Activated CD4-positive, CD25-positive, alpha-beta regulatory T cell treated with anti-CD3 and anti-CD28 coated beads, Interleukin-2, amount 50 U/mL, for 16 hours (primary cell): ENCODE results near the gene AGPAT4.

Experiments
- DNase-seq: peaks from one replicate; pipeline ENCODE4 v3.0.0-alpha.2; 2020; ENCODE audit warnings: low read depth, low spot score

AGPAT4 gene

GRCh38 chr6:161111261-161111660 lies 162.6 kb downstream of the AGPAT4 start:
- no peak for DNase-seq

DNA sequence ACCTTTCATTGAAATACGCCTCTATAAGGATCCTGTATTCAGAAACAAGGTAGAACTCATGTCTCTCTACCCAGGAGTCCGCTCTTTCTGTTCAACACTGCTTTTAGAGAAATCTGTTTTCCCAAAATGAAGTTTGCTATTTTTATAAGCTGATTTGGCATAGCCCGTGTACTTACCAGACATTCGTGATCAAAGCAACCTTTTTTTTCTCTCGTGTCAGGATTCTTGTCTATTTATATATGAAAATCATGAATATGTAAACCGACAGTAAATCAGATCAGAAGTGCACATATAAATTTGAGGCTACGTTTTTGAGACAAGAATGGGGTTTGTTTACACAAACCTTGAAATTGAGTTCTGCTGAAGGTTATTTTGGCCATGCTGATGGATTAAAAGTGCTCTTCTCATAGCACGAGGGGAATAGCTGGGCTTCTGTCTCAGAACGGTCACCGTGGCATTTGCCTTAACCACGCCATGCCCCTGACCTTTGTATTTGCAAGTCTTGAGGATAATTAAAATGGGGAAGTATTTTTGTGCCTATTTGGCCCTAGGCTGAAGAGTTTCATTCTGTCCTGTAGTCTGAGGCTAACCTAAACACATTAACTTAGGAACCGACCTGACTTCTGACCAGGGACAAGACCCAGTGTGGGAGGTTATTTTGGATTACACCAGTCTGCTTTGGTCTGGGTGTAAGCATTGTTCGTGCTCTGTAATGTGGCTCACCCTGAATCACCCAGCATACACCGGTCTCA lies 163.7 kb downstream of the AGPAT4 start:
- no peak for DNase-seq

DNA sequence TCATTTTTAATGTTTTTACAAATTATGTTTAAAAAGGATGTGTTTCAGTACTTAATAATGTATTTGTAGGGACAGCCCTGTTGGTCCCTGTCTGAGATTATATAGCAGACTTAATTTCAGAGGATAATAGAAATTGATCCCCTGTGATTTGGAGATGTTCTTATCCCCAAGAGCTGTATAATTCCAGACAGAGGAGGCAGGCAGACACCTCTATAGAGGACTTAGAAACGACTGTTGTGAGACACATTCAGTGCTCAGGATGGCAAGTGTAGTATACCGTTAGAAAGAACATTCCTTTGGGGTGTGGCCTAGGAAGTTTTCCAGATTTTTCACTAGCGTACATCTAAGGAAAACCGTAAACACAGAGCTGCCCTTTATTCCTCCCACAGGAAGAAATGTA lies 164.5 kb downstream of the AGPAT4 start:
- no peak for DNase-seq

DNA sequence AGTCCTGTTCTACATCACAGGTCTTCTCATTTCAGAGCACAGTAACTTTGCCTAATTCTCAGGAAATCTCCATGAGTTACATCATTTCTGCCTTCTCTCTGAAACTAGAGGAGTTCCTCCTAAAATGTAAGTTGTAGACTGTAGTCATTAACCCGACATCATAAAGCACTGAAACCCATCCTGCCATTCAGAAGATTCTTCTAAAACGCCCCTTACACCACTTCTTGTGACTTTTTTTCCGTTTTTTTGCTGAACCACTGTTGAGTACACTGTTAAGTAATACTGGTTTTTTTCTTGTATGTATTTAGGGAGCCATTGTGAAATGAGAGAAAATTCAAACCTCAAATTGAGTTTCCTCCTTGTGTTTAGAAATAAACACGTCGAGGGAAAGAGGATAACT lies 164.9 kb downstream of the AGPAT4 start:
- no peak for DNase-seq

GRCh38 chr6:161107779-161108730 lies 165.8 kb downstream of the AGPAT4 start:
- no peak for DNase-seq

- no peak for DNase-seq
Measured at GRCh38 chr6:161105408-161105807, 168.5 kb downstream of the AGPAT4 start.

- no peak for DNase-seq
Measured at GRCh38 chr6:161104966-161105365, 168.9 kb downstream of the AGPAT4 start.

GRCh38 chr6:161103475-161103874 lies 170.4 kb downstream of the AGPAT4 start:
- DNase-seq: no peak

- no peak for DNase-seq
Measured at GRCh38 chr6:161101517-161101916, 172.3 kb downstream of the AGPAT4 start.

DNA sequence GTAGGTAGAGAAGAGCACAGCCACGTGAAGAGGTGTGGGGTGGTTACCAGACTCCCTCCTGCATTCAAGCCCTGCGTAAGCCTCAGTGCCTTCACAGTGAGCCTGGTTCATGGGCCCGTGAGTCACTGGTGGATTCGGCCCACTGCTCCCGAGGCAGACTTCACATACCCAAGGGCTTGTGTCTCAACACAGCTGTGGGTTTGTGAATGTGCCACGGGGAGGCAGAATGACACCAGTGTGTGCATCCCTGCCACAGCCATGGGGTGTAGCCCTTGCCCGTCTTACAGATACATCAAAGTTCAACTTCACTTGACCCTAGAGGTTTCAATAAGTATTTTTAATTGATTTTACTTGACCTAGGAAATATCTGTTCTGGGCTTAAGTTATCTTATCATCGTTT lies 173.8 kb downstream of the AGPAT4 start:
- no peak for DNase-seq

DNA sequence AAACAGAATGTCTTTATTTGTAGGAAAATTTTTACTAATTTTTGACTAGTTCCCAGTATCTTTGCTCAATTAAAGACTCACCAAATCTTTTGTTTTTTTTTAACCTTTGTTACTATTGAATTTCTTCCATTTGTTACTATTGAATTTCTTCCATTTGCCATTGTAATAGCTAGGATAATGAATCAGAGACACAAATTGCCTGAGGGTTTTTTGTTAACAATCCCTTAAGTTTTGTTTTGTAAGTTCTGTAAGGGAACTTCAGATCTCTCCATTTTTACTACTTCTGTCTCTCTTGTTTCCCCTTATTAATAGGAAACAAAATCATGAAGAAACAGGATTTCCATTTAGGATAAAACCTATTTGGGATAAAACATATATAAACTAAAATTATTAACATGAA lies 177.9 kb downstream of the AGPAT4 start:
- no peak for DNase-seq

DNA sequence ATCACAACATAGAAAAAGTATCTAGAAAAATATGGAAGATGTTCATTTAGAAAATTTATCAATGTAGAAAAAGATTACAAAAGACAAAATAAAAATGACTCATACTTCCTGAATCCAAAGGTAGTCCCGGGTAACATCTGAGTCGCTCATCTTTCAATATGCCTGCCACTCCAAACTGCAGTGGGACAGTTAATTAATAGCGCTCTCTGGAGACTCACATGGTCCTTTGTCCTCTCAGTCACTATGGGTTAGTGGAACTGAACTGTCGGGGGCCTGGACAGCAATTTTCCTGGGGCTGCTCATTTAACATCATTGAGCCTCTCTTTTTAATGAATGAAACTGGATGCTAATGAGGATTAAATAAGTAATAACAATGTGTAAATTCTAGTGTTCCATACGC lies 178.9 kb downstream of the AGPAT4 start:
- DNase-seq: no peak

DNA sequence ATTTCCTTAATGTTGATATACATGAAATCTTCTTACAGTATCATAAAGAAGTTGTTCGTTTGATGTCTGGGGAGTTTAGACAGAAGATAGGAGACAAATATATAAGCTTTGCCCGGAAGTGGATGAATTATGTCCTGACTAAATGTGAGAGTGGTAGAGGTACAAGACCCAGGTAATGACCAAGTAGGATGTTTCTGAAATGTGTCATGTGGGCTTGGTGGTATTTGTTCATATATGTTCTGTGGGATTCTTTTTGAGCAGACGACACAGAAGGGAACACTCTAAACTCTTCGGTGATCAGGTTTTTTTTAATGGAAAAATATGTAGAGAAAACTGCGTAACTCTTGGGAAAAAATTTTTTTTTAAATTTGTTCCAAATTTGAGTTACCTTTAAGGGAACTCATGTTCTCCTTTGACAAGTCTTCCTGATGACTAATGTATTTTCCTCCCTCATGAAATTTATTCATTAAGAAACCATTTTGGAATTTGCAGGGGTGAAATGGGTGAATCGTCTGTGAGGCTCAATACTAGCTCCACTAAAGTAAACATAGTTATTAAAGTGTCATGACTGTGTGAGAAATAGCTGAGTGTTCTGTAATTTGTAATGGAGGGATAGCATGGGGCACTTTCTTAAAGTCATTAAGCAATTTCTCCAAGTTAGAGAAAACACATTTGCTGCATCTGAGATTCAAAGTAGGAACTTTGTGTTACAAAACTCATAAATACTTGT lies 181.7 kb downstream of the AGPAT4 start:
- no peak for DNase-seq

- no peak for DNase-seq
Measured at GRCh38 chr6:161091151-161091550, 182.7 kb downstream of the AGPAT4 start.

DNA sequence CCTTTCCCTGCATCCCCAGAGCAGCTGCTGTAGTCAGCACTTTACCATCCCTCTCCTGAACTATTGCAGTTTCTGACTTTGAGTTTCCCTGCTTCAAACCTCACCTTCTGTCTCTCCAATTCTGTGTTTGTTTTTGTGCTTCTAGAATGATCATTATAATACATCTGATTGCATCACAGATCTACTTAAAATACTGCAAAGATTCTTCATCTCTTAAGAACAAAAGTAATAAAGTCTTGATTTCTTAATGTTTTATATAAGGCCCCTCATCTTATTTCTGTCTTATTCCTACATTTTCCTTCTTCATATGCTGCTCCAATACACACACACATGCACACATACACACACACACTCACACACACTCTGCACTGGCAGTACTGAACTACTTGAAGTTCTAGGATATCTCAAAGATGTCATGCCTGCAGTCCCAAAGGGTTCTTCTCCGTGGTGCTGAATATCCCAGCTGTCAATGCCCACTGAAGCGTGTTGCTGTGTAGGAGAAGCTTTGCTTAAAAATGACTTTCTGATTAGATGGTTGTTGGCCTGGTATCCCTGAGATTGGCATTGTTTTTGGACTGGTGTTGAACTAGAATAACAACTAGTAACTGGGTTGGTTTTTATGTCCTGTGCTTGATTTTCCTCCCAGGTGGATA lies 185.1 kb downstream of the AGPAT4 start:
- no peak for DNase-seq

GRCh38 chr6:161085246-161085645 lies 188.6 kb downstream of the AGPAT4 start:
- DNase-seq: no peak

DNA sequence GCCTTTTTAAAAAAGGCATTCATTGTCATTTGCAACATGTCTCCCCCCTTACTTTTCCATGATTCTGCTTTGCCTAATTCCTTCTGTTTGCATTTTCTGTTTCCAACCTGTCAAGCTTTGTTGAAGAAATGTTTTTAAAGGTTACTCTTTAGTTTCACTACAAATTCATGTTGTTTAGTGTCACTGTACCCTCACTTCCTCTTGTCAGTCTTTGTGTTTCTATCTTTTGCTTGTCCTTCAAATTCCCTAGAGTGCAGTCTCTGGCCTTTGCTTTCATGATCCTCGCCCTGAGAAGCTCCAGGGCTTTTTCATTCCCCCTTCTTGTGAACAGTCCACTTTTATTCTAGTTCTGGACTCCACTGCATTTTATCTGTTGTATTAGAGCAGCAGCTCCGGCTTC lies 191.6 kb downstream of the AGPAT4 start:
- DNase-seq: no peak

DNA sequence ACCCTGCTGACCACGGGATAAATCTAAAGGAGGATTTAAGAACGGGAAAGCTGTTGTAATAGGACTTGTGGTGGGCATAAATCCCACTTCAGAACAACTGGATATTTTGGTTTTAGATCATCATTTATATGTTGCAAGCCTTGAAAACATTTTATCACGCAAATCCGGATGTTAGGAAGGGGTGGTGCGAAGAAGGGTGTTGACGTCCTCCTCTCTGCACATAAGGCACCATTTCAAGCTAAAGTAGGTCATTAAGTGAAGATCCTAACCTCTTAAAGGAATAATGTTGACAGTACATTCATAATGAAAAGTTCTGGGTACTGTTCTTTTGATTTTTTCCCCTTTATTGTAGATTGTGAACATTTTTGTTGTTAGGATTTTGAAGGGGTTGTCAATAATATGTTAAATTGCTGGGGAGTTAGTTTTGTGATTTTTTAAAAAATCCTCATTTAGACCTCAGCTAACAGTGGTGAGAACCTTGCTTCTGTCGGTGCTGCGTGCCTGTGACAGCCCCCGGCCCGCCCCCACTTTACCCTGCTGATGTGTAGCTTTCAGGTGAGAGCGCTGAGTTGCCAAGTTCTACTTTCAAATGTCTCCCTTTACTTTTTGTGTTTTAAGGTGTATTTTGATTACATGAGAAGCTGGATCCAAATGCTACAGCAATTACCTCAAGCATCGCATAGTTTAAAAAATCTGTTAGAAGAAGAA lies 193.4 kb downstream of the AGPAT4 start:
- no peak for DNase-seq
